Brain microvascular endothelial cell (primary cell): ENCODE measurements around the gene DISC1.

Source experiments
- DNase-seq: peaks from one replicate; pipeline ENCODE4 v3.0.0-alpha.2; 2020
- H3K27ac ChIP-seq: fragments of 250-450 bp; sonication (Bioruptor Pico); 2 replicates; pipeline ENCODE4 v1.5.1; 2020; ENCODE audit warnings: mild to moderate bottlenecking, moderate library complexity
- H3K27me3 ChIP-seq: fragments of 250-450 bp; sonication (Bioruptor Pico); replicated peaks from 2 replicates; pipeline ENCODE4 v1.5.1; 2020; ENCODE audit warnings: mild to moderate bottlenecking
- H3K36me3 ChIP-seq: fragments of 250-450 bp; sonication (Bioruptor Pico); replicated peaks from 2 replicates; pipeline ENCODE4 v1.5.1; 2020; ENCODE audit warnings: mild to moderate bottlenecking
- H3K4me3 ChIP-seq: 2 replicates; pipeline ENCODE4 v1.5.1; 2011; ENCODE audit warnings: low read depth, mild to moderate bottlenecking, control low read depth, low read length, moderate library complexity
- CTCF ChIP-seq: IDR thresholded peaks from 2 replicates; pipeline ENCODE4 v1.5.1; 2011; ENCODE audit warnings: low read depth, mild to moderate bottlenecking, moderate library complexity, low read length, control low read depth, inconsistent platforms; ENCODE audit errors: missing control alignments
- in situ Hi-C: cut with HindIII; loops from 2 replicates; pipeline ENCODE4 v1.10.0; 2017; ENCODE audit warnings: low sequenced_read_pairs, low pct_ligation_motif_present

The DISC1 gene

GRCh38 chr1:231682779-231683178 lies 56.2 kb downstream of the DISC1 start:
- Histone ChIP-seq H3K27me3 (no peaks in the 10 kb centered on the region), H3K27ac (no peak overlapping the region), H3K36me3 (no peaks in the 10 kb centered on the region), H3K4me3 (no peak overlapping the region)
- DNase-seq, result no peak
- in situ Hi-C loops, result no loop called here
- no peak for TF ChIP-seq CTCF

GRCh38 chr1:231683439-231684165 lies 57.0 kb downstream of the DISC1 start:
- no peaks in the 10 kb centered on the region for H3K36me3 ChIP-seq
- no peak for TF ChIP-seq CTCF
- H3K4me3 ChIP-seq, result no peak overlapping the region
- in situ Hi-C loops, result no loop called here
- DNase-seq, result peak; percentile 14
- H3K27ac ChIP-seq, result no peak overlapping the region
- no peaks in the 10 kb centered on the region for H3K27me3 ChIP-seq

DNA sequence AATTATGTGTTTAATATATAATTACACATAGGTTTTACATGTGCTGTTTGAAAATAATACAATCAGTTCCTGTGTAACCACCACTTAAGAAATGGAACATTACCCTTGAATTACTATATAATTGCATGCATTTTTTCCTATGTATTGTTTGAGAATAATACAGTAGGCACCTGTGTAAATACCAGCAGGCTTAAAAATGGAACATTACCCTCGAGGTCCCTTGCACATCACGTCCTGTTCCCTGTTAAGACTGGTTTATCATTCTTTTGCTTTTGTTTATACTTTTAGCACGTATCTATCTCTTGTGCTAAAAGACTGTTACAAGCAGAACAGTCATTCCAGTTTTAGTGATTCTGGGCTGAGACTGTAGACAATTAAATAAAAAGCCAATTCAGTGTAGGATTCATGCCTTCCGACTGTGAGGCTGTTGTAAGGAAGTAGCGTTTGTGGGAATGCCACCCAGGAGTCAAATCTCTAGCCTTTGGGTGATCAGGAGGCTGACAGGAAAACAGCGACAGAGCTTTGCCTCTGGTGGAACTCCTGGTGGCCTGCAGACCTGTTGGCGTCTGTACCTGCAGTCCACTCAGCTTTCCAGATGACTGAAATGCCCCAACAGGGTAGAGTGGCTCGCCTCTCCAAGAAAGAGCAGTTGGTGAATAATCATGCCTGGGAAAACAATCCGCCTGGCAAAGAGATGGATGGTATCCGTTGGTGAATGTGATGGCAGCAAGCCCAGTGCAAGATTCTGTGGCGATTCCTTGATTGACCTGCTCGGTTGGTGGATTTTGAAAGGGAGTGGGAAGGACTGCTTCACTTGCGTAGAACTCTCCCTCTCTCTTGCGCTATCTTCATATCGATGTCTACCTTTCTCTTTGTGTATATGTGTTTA lies 58.0 kb downstream of the DISC1 start:
- DNase-seq, result no peak
- Histone ChIP-seq H3K4me3 (no peak overlapping the region), H3K27ac (no peak overlapping the region), H3K36me3 (no peaks in the 10 kb centered on the region), H3K27me3 (no peaks in the 10 kb centered on the region)
- no peak for TF ChIP-seq CTCF
- in situ Hi-C loops, result no loop called here

DNA sequence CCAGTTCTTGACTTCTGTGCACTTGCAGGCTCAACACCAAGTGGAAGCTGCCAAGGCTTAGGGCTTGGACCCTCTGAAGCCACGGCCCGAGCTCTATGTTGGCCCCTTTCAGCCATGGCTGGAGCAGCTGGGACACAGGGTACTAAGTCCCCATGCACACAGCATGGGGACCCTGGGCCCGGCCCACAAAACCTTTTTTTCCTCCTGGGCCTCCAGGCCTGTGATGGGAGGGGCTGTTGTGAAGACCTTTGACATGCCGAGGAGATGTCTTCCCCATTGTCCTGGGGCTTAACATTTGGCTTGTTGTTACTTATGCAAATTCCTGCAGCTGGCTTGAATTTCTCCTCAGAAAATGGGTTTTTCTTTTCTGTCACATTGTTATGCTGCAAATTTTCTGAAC lies 59.8 kb downstream of the DISC1 start:
- no peak overlapping the region for H3K4me3 ChIP-seq
- no peak for DNase-seq
- TF ChIP-seq CTCF, result no peak
- H3K27me3 ChIP-seq, result no peaks in the 10 kb centered on the region
- in situ Hi-C loops, result no loop called here
- H3K36me3 ChIP-seq, result no peaks in the 10 kb centered on the region
- H3K27ac ChIP-seq, result no peak overlapping the region

GRCh38 chr1:231688989-231689388 lies 62.4 kb downstream of the DISC1 start:
- no peak for DNase-seq
- TF ChIP-seq CTCF, result no peak
- in situ Hi-C loops, result no loop called here
- Histone ChIP-seq H3K27me3 (no peaks in the 10 kb centered on the region), H3K36me3 (no peaks in the 10 kb centered on the region), H3K27ac (no peak overlapping the region), H3K4me3 (no peak overlapping the region)
